ENCODE measurements around the gene UNC45B.
"Not testable (repeated sequence)": the region's sequence is repeated elsewhere in the genome, so short reads cannot be mapped to it uniquely, and the experiment has no call there.

The UNC45B gene

DNA sequence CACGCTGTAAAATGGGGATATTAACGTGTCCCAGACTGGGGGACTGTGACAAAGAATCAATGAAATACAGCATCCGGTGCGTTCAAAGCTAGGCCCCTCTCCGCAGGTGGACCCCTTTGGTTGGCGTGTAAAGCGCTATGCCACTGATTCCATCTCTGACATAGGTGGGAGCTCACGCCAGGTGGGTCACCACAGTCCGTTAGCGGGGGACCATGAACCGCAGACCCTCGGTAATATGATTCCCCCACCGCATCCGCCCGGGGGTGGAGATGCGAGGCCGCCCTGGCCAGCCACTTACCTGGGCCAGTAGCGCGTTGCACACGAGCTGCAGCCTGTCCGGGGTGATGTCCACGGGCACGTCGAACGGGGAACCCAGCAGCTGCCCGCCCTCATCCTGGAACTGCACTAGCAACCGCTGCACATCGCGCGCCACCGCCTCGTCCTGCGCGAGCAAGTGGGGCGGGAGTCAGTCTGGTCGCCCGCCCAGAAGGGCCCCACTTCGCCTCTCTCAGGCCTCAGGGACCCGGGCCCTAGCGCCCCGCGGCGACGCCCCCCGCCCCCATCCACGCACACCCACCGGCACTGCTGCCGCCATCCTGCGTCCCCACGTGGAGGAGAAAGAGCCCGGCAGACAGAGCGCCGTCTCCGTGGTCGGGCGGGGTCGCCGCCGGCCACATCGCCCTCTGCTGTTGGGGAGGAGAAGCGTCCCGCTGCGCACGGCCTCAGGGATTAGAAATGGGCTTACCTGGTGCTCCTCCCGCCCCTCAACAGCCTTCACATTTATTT lies 5.7 kb upstream of the UNC45B start, which contains the start of gene NLE1:
TSS of gene NLE1 (minus strand) at position 623 of the 786 bp plus-strand sequence. CDS start at position 595, 28 bp downstream.
- peak; percentile 71 to 86 (median 82) for DNase-seq (ENCODE audit: low read depth in 4 of 4, low spot score in 1 of 4)

GRCh38 chr17:35142467-35142796 lies 5.2 kb upstream of the UNC45B start:
- DNase-seq (ENCODE audit: low read depth in 4 of 4, low spot score in 1 of 4): no peak

- no peak for DNase-seq (ENCODE audit: low read depth in 4 of 4, low spot score in 1 of 4)
Measured at GRCh38 chr17:35144840-35145239, 2.8 kb upstream of the UNC45B start.

- no peak for DNase-seq (ENCODE audit: low read depth in 4 of 4, low spot score in 1 of 4)
Measured at GRCh38 chr17:35146214-35146833, 1.3 kb upstream of the UNC45B start.

GRCh38 chr17:35148144-35148543 lies 527 bp downstream of the UNC45B start:
- DNase-seq (ENCODE audit: low read depth in 4 of 4, low spot score in 1 of 4): no peak

GRCh38 chr17:35149941-35150340 lies 2.3 kb downstream of the UNC45B start:
- DNase-seq (ENCODE audit: low read depth in 4 of 4, low spot score in 1 of 4): no peak

DNA sequence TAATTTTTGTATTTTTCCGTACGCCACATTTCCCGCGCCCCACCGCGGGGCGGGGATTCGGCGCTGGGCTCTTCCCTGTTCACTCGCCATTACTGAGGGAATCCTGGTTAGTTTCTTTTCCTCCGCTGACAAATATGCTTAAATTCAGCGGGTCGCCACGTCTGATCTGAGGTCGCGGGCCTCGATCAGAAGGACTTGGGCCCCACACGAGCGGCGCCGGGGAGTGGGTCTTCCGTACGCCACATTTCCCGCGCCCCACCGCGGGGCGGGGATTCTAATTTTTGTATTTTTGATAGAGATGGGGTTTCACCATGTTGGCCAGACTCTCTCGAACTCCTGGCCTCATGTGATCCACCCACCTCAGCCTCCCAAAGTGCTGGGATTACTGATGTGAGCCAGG lies 3.5 kb downstream of the UNC45B start:
- DNase-seq (ENCODE audit: low read depth in 4 of 4, low spot score in 1 of 4): not testable (repeated sequence)

- DNase-seq (ENCODE audit: low read depth in 4 of 4, low spot score in 1 of 4): no peak
Measured at GRCh38 chr17:35152421-35153140, 5.0 kb downstream of the UNC45B start.

- DNase-seq (ENCODE audit: low read depth in 4 of 4, low spot score in 1 of 4): no peak
Measured at GRCh38 chr17:35154196-35155165, 6.9 kb downstream of the UNC45B start.

- no peak for DNase-seq (ENCODE audit: low read depth in 4 of 4, low spot score in 1 of 4)
Measured at GRCh38 chr17:35155246-35155645, 7.6 kb downstream of the UNC45B start.

DNA sequence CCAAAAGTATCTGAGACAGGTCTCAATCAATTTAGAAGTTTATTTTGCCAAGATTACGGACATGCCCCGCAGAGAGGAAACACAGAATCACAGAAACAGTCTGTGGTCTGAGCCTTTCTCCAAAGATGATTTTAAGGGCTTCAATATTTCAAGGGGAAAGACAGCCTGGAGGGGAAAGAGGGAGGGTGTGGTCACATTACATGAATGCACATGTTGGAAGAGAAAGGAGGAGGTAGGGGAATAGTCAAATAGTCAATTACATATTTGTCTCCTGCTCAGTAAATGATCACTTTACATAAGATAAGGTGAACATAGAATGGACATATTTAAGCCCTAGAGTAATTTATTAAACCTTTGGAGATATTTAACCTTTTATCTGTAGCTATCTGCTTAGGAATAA lies 12.3 kb downstream of the UNC45B start:
- DNase-seq (ENCODE audit: low read depth in 4 of 4, low spot score in 1 of 4): no peak

DNA sequence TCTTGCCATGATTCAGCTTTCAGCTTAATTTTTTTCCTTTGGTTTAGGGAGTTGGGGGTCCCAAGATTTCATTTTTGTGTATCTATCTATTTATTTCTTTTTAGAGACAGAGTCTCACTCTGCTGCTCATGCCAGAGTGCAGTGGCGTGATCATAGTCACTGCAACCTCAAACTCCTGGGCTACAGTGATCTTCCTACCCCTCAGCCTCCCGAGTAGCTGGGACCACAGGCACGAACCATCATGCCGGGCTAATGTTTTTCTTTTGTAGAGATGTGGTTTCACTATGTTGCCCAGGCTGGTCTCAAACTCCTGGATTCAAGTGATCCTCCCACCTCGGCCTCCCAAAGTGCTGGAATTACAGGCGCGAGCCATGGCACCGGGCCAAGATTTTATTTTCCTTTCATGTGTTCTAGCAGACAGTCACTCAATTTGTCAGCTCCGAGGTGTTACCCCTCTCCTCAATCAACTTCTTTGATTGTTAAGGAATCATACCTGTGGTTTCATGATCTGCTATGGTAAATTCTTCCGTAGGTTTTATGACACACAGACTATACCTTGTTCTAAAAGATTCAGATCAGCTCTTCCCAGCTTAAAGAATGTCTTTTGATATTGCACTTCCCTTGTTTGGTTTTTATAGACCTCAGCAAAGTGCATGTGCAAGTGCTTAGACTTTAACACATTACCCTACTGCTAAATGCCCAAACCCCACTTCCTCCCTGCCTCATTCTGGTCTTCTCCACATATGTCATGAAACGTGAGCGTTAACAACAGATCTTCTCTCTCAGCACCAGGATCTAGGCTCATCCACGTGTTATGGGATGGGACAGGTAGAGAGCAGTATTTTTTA lies 13.0 kb downstream of the UNC45B start:
- peak in 1 of 4 experiments; percentile 13 for DNase-seq (ENCODE audit: low read depth in 4 of 4, low spot score in 1 of 4)

DNA sequence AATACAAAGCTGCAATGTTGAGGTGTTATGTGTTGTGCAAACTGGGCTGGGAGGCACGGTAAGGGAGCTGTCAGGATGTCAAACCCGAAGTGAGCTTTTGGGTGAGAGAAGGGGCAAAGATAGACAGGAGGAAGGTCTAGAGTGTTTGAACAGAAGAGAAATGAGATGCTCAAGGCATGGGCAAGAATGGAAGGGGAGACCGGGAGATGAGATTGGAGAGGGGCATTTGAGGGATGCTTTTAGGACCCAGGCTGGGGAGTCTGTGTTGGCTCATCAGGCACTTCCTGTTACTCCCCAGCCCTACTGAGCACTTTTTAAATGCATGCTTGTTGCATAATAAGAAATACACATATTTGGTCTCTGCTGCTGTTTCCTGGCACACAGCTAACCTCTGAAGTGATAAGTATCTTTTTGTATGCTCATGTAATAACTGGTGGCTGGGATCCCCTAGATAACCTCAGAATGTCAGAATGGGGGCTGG lies 13.7 kb downstream of the UNC45B start:
- DNase-seq (ENCODE audit: low read depth in 4 of 4, low spot score in 1 of 4): no peak

GRCh38 chr17:35162755-35163154 lies 15.1 kb downstream of the UNC45B start:
- DNase-seq (ENCODE audit: low read depth in 4 of 4, low spot score in 1 of 4): no peak

- no peak for DNase-seq (ENCODE audit: low read depth in 4 of 4, low spot score in 1 of 4)
Measured at GRCh38 chr17:35163886-35164285, 16.3 kb downstream of the UNC45B start.

GRCh38 chr17:35164716-35165115 lies 17.1 kb downstream of the UNC45B start:
- no peak for DNase-seq (ENCODE audit: low read depth in 4 of 4, low spot score in 1 of 4)

- DNase-seq (ENCODE audit: low read depth in 4 of 4, low spot score in 1 of 4): no peak
Measured at GRCh38 chr17:35166526-35166925, 18.9 kb downstream of the UNC45B start.

DNA sequence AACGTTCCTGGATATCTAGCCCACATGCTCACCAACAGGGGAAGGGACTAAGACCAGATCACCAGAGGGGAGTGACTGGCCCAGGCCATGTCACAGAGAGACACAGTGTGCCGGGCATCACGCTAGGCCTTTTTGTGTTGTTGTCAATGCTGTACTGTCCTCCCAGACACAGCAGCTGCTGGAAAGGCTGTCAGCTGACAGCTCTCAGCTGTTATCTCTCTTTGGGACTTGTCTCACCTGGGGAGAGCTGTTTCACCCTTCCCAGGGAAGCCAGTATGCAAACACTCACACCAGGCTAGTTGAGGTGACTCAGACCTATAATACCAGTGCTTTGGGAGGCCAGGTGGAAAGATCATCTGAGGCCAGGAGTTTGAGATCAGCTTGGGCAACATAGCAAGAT lies 19.4 kb downstream of the UNC45B start:
- DNase-seq (ENCODE audit: low read depth in 4 of 4, low spot score in 1 of 4): no peak

GRCh38 chr17:35167666-35168065 lies 20.0 kb downstream of the UNC45B start:
- DNase-seq (ENCODE audit: low read depth in 4 of 4, low spot score in 1 of 4): no peak

GRCh38 chr17:35169835-35170363 lies 22.3 kb downstream of the UNC45B start:
- no peak for DNase-seq (ENCODE audit: low read depth in 4 of 4, low spot score in 1 of 4)

Measured in stimulated activated CD4-positive, alpha-beta T cell treated with anti-CD3 and anti-CD28 coated beads, Interleukin-1b, Interleukin-23, amount 100 ng/mL, for 24 hours (primary cell).